GM21367 (cell line): ENCODE results near the gene SEZ6L2.
"Not testable (repeated sequence)": the region's sequence is repeated elsewhere in the genome, so short reads cannot be mapped to it uniquely, and the experiment has no call there.

ENCODE experiments used
- ATAC-seq: cut with Tn5 transposase; IDR thresholded peaks from one replicate; pipeline ENCODE4 v1.9.1; 2021; ENCODE audit not compliant: unreplicated experiment

Gene SEZ6L2

DNA sequence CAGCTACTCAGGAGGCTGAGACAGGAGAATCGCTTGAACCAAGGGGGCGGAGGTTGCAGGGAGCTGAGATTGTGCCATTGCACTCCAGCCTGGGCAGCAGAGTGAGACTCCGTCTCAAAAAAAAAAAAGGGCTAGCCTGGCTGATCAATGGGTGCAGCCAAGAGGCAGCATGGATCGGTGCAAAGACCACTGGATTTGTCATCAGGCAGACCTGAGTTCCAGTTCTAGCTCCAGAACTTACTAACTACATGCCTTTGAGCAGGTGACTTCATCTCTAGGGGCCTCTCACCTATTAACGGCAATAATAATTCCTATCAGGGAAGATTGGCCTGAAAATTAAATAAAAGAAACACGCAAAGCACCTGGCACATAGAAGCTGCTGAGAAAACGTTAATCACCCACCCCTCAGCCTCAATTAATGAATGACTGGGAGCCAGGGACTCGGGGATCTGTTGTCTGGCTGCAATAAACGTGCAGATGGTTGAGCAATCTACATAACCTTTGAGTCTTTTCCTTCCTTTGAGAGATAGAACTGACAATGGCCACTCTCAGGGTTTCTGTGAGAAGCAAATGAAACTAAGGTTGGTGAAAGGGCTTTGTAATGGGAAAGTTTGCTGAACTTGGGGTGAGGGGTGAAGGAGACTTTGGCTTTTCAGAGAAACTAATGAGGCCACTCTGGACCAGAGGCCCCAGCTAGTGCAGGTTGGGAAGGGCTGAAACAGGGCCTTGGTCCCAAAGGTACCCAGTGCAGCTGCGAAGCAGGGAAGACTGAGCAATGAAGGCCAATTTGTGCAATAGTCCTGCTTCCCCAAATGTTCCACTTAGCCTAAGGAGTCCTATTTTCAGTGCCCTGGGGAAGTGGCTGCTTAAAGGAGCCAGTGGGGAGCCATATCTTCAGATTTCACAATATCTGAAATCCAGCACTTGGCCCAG, 7.6 kb downstream of the SEZ6L2 start:
- ATAC-seq = no peak

- not testable (repeated sequence) for ATAC-seq
These were observed 10.0 kb downstream of the SEZ6L2 start for GRCh38 chr16:29889372-29889771.

DNA sequence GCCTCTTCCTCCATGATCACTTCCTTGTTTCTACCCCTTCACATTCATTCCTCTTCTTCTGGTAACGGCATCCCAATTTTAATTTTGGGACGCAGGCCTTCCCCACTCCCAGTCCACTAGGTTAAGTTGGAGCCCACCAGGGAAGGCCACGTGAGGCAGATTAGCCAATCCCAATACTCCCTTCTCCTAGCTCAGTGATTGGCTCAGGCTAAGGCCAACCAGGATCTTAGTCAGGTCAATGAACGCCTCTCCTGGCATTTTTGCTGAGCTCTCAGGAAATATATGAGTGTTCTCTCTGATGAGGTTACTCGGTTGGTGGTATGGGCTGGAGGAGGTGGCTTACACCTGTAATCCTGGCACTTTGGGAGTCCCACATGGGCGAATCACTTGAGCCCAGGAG, 15.4 kb downstream of the SEZ6L2 start:
- no peak for ATAC-seq

- no peak for ATAC-seq
These were observed 18.3 kb downstream of the SEZ6L2 start for GRCh38 chr16:29881050-29881449.

DNA sequence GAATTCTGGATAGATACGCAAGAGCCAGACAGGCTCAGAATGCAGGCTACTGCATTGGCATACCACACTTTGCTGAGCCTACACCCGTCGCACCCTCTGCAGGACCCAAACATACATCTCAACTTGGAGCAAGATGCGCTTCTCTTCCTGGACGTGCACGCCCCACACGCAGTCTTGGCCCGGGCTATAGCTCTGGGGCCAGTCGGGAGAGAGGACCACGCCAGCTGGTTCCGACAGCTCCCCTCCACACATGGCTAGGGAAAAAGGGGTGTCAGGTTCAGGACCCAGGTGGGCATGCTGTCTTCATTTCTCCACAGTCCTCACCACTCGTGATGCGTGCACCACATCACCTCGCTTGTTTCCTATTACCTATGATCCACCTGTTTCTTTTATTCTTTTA, 21.2 kb downstream of the SEZ6L2 start:
- no peak for ATAC-seq

- ATAC-seq = no peak
These were observed 21.9 kb downstream of the SEZ6L2 start for GRCh38 chr16:29877266-29877961.

DNA sequence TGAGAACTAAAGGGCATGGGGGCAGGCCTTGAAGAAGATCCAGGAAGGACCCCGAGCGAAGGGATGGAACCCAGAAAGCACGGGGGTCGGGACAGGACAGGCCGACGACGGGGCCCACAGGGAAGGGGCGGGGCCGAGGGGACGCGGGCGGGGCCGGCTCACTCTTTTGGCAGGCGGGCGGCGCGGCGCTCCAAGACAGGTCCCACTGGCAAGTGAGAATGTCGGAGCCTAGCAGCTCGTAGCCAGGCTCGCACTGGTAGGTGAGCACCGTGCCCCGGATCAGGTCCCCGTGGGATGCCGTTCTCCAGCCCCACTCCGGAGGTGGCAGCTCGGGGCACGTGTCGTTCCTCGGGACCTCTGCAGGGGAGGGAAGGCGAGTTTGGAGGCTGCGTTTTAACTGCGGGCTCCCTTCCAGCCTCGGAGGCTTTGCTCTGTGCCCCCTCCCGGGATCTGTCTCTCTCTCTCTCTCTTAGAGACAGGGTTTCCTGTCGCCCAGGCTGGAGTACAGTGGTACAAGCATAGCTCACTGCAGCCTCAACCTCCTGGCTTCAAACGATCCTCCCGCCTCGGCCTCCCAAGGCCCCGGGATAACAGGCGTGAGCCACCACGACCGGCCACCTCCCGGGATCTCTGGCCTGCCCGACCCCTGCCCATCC, 22.6 kb downstream of the SEZ6L2 start:
- no peak for ATAC-seq

- no peak for ATAC-seq
These were observed 23.1 kb downstream of the SEZ6L2 start for GRCh38 chr16:29876217-29876593.

DNA sequence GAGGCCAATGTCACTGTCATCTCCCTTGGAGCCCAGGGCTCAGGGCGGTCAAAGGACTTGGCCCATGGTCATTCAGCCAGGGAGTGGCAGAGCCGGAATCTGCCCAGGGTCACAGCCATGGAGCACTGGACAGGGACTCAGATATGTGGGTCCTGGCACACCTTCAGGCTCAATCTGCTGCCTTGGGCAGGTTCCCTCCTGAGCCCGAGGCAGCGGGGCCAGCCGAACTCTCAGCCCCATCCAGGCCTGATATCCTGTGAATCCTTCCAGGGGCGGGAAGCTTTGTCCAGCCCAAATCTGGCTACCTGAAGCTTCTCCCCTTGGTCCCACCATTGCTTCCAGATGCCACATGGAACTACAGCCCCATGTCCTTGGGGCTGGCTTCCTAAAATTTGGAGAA, 24.1 kb downstream of the SEZ6L2 start:
- ATAC-seq = no peak

- ATAC-seq = no peak
These were observed 26.0 kb downstream of the SEZ6L2 start for GRCh38 chr16:29873319-29873718.

DNA sequence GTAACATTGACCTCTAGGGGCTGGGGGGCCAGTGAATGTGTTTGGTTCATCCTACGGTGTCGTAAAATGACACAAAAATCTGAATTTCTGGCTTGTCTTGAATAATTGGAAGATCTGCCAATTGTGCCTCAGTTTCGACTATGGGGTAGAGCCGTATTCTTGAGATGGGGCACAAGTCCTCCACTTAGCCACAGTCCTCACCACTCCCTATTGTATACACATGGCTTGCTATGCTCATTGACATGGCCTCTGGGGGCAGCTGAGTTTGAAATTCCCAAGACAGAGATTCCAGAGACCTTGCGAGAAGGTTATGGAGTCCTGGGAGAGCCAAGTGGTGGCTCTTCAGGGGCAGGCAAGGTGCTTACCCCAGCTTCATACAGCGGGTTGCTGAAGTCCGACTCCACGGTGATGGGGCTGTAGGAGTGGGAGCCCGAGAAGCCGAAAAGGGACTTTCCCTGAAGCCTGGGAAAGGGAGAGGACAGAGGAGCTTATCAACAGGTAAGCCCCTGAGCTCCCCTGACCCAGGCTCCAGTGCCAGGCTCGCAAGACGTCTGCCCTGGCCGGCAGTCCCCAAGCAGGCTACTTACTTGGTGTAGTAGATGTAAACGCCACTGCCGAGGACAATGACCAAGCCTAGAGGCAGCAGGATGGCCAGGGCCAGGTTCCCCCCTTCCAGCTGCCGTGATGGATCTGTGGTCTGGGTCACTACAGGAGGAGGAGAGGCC, 27.4 kb downstream of the SEZ6L2 start:
- no peak for ATAC-seq

GRCh38 chr16:29869067-29869466, 30.3 kb downstream of the SEZ6L2 start:
- ATAC-seq = not testable (repeated sequence)

GRCh38 chr16:29868396-29869009, 30.8 kb downstream of the SEZ6L2 start:
- no peak for ATAC-seq

GRCh38 chr16:29864205-29864604, 35.1 kb downstream of the SEZ6L2 start:
- ATAC-seq = no peak

DNA sequence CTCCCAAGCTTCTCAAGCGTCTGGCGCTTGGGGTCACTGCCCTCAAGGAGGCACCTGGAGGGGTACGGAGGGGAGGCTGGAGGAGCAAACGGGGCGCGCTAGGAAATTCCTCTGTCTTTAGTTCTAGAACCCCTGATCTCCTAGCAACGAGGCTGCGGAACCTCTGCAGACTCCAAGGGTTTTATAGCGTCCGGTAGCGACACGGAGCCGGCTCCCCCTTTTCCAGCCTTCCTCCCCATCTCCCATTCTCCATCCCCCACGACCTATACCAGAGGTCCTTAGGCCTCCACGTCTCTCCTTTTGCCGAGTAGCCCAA, 35.7 kb downstream of the SEZ6L2 start:
- ATAC-seq = no peak

GRCh38 chr16:29862884-29863668, 36.3 kb downstream of the SEZ6L2 start, which contains the start of gene CDIPT:
Gene CDIPT (minus strand): TSS chr16:29863226. CDS start chr16:29862857, 369 bp downstream.
- peak; percentile 71 for ATAC-seq

GRCh38 chr16:29862383-29862883, 36.9 kb downstream of the SEZ6L2 start:
- no peak for ATAC-seq

DNA sequence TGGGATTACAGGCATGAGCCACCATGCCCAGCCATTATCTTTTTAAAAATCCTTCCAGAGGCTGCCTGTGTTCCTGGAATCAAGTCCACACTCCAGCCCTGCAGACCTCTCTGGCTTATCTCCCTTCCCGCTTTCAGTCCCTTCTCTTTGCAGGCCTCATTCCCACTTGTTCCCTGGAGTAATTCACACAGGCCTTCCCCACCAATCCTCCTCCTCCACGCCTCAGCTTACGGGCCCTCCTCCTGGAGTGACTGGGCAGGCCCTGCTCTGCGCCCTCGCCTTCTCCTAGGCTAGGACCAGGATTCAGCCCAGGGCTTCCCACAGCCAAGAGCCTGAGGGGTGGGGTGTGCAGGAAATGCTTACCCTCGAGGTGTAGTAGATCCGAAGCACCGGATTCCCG, 39.1 kb downstream of the SEZ6L2 start:
- no peak for ATAC-seq

GRCh38 chr16:29858974-29859373, 40.4 kb downstream of the SEZ6L2 start:
- ATAC-seq = no peak
